Fibroblast of mammary gland (primary cell): ENCODE results near the gene RAB6B.
"Not testable (repeated sequence)": the region's sequence is repeated elsewhere in the genome, so short reads cannot be mapped to it uniquely, and the experiment has no call there.

Experiments
- DNase-seq: peaks from one replicate; pipeline ENCODE4 v3.0.0-alpha.2; 2010; ENCODE audit warnings: low read depth
- H3K4me3 ChIP-seq: 2 replicates; pipeline ENCODE4 v1.5.1; 2011; ENCODE audit warnings: low read depth, mild to moderate bottlenecking, low read length, moderate library complexity; ENCODE audit not compliant: control insufficient read depth
- CTCF ChIP-seq: conservative IDR thresholded peaks from 2 replicates; pipeline ENCODE4 v1.5.1; 2011; ENCODE audit warnings: low read depth, low read length, inconsistent platforms; ENCODE audit not compliant: control insufficient read depth, insufficient read depth

Gene RAB6B

GRCh38 chr3:133788024-133788423 is 107.7 kb downstream of the RAB6B start:
- TF ChIP-seq CTCF = no peak
- H3K4me3 ChIP-seq = no peak overlapping the region
- no peak for DNase-seq

GRCh38 chr3:133783762-133784161 is 111.9 kb downstream of the RAB6B start:
- no peak overlapping the region for H3K4me3 ChIP-seq
- TF ChIP-seq CTCF = no peak
- DNase-seq = no peak

- TF ChIP-seq CTCF = no peak
- H3K4me3 ChIP-seq = no peak overlapping the region
- DNase-seq = no peak
Measured at GRCh38 chr3:133782454-133782853, 113.2 kb downstream of the RAB6B start.

GRCh38 chr3:133781570-133781969 is 114.1 kb downstream of the RAB6B start:
- DNase-seq = no peak
- TF ChIP-seq CTCF = no peak
- no peak overlapping the region for H3K4me3 ChIP-seq

GRCh38 chr3:133780756-133781155 is 114.9 kb downstream of the RAB6B start:
- not testable (repeated sequence) for DNase-seq

GRCh38 chr3:133779626-133780203 is 116.0 kb downstream of the RAB6B start:
- no peak for TF ChIP-seq CTCF

More at GRCh38 chr3:133780756-133781155, 114.9 kb downstream of the RAB6B start:
- not testable (repeated sequence) for H3K4me3 ChIP-seq

GRCh38 chr3:133777807-133778568 is 117.7 kb downstream of the RAB6B start:
- no peak for TF ChIP-seq CTCF
- H3K4me3 ChIP-seq = no peak overlapping the region
- DNase-seq = no peak

More at GRCh38 chr3:133779626-133780203, 116.0 kb downstream of the RAB6B start:
- no peak overlapping the region for H3K4me3 ChIP-seq
- DNase-seq = no peak
